ENCODE data around the gene TTC33.

The TTC33 gene

GRCh38 chr5:40514976-40515375, 240.8 kb downstream of the TTC33 start:
- DNase-seq (ENCODE audit: low read depth) = no peak

GRCh38 chr5:40511801-40512200, 244.0 kb downstream of the TTC33 start:
- no peak for DNase-seq (ENCODE audit: low read depth)

GRCh38 chr5:40507095-40507494, 248.7 kb downstream of the TTC33 start:
- DNase-seq (ENCODE audit: low read depth) = no peak

- DNase-seq (ENCODE audit: low read depth) = no peak
Observed at GRCh38 chr5:40505031-40505430, 250.7 kb downstream of the TTC33 start.

GRCh38 chr5:40503439-40503838, 252.3 kb downstream of the TTC33 start:
- DNase-seq (ENCODE audit: low read depth) = no peak

GRCh38 chr5:40502736-40503135, 253.0 kb downstream of the TTC33 start:
- DNase-seq (ENCODE audit: low read depth) = no peak

GRCh38 chr5:40501711-40502444, 253.9 kb downstream of the TTC33 start:
- no peak for DNase-seq (ENCODE audit: low read depth)

- no peak for DNase-seq (ENCODE audit: low read depth)
Observed at GRCh38 chr5:40499518-40500273, 256.1 kb downstream of the TTC33 start.

GRCh38 chr5:40499007-40499406, 256.8 kb downstream of the TTC33 start:
- no peak for DNase-seq (ENCODE audit: low read depth)

GRCh38 chr5:40497573-40497972, 258.2 kb downstream of the TTC33 start:
- no peak for DNase-seq (ENCODE audit: low read depth)

GRCh38 chr5:40495237-40495635, 260.5 kb downstream of the TTC33 start:
- no peak for DNase-seq (ENCODE audit: low read depth)

- DNase-seq (ENCODE audit: low read depth) = no peak
Observed at GRCh38 chr5:40494631-40495236, 261.0 kb downstream of the TTC33 start.

GRCh38 chr5:40492056-40492455, 263.7 kb downstream of the TTC33 start:
- no peak for DNase-seq (ENCODE audit: low read depth)

GRCh38 chr5:40491644-40492043, 264.1 kb downstream of the TTC33 start:
- no peak for DNase-seq (ENCODE audit: low read depth)

GRCh38 chr5:40490464-40491111, 265.2 kb downstream of the TTC33 start:
- no peak for DNase-seq (ENCODE audit: low read depth)

- no peak for DNase-seq (ENCODE audit: low read depth)
Observed at GRCh38 chr5:40489421-40489820, 266.3 kb downstream of the TTC33 start.

GRCh38 chr5:40486437-40487275, 269.1 kb downstream of the TTC33 start:
- DNase-seq (ENCODE audit: low read depth) = peak; percentile 27

- no peak for DNase-seq (ENCODE audit: low read depth)
Observed at GRCh38 chr5:40485021-40485998, 270.5 kb downstream of the TTC33 start.

GRCh38 chr5:40484495-40484894, 271.3 kb downstream of the TTC33 start:
- DNase-seq (ENCODE audit: low read depth) = no peak

GRCh38 chr5:40483316-40483715, 272.4 kb downstream of the TTC33 start:
- DNase-seq (ENCODE audit: low read depth) = no peak

Data from T follicular helper cell (primary cell).